ENCODE measurements around the gene FAIM2. TPM values are rescaled to one million over a fixed set of nuclear protein-coding genes. Genes with fewer than 3 reads are reported as not detected.

The FAIM2 gene
- total RNA-seq, 1 donor from 2014 or later, result 2.9 TPM

GRCh38 chr12:49950273-49951251 is 46.9 kb upstream of the FAIM2 start, which contains the start of gene AQP2:
Gene AQP2, plus strand, starts transcription at chr12:49950737. Its CDS starts 94 bp downstream, at chr12:49950831.
- no peaks in the 10 kb centered on the region for H3K36me3 ChIP-seq
- peaks cover 37% of the 10 kb centered on the region for H3K4me1 ChIP-seq
- H3K4me3 ChIP-seq, result no peak within 1 kb of the TSS
- intact Hi-C loops (cut with DNase I), result no loop called here
- H3K27me3 ChIP-seq (ENCODE audit: low read depth), result peaks cover 22% of the 10 kb centered on the region
- no peak for TF ChIP-seq CTCF (IDR thresholded peaks at IDR 0.05)
- ATAC-seq, result no peak
- H3K9me3 ChIP-seq, result no peaks in the 10 kb centered on the region
- H3K27ac ChIP-seq, result no peak within 1 kb of the TSS
- DNase-seq, result no peak

- ATAC-seq, result no peak
These were observed 46.2 kb upstream of the FAIM2 start for GRCh38 chr12:49949866-49950265.

GRCh38 chr12:49948866-49949845 is 45.5 kb upstream of the FAIM2 start:
- Histone ChIP-seq H3K27me3 (ENCODE audit: low read depth) (peaks cover 8% of the 10 kb centered on the region), H3K4me3 (no peak overlapping the region), H3K36me3 (no peaks in the 10 kb centered on the region), H3K27ac (no peak overlapping the region), H3K4me1 (peaks cover 31% of the 10 kb centered on the region), H3K9me3 (no peaks in the 10 kb centered on the region)
- intact Hi-C loops (cut with DNase I), result no loop called here
- TF ChIP-seq CTCF (IDR thresholded peaks at IDR 0.05), result no peak
- no peak for DNase-seq
- ATAC-seq, result no peak

More at GRCh38 chr12:49949866-49950265, 46.2 kb upstream of the FAIM2 start:
- Histone ChIP-seq H3K27ac (no peak overlapping the region), H3K4me3 (no peak overlapping the region), H3K4me1 (peaks cover 37% of the 10 kb centered on the region), H3K27me3 (ENCODE audit: low read depth) (peaks cover 15% of the 10 kb centered on the region), H3K9me3 (no peaks in the 10 kb centered on the region), H3K36me3 (no peaks in the 10 kb centered on the region)
- no peak for DNase-seq
- intact Hi-C loops (cut with DNase I), result no loop called here
- TF ChIP-seq CTCF (IDR thresholded peaks at IDR 0.05), result no peak

GRCh38 chr12:49947593-49948226 is 44.0 kb upstream of the FAIM2 start:
- ATAC-seq, result no peak
- Histone ChIP-seq H3K27me3 (ENCODE audit: low read depth) (no peaks in the 10 kb centered on the region), H3K9me3 (no peaks in the 10 kb centered on the region), H3K4me3 (no peak overlapping the region), H3K27ac (no peak overlapping the region), H3K36me3 (no peaks in the 10 kb centered on the region), H3K4me1 (peaks cover 25% of the 10 kb centered on the region)
- no peak for DNase-seq
- no peak for TF ChIP-seq CTCF (IDR thresholded peaks at IDR 0.05)
- intact Hi-C loops (cut with DNase I), result no loop called here

- intact Hi-C loops (cut with DNase I), result no loop called here
- TF ChIP-seq CTCF (IDR thresholded peaks at IDR 0.05), result no peak
- no peaks in the 10 kb centered on the region for H3K9me3 ChIP-seq
- H3K27ac ChIP-seq, result no peak overlapping the region
- H3K4me1 ChIP-seq, result peaks cover 14% of the 10 kb centered on the region
- no peak overlapping the region for H3K4me3 ChIP-seq
- H3K36me3 ChIP-seq, result no peaks in the 10 kb centered on the region
- H3K27me3 ChIP-seq (ENCODE audit: low read depth), result no peaks in the 10 kb centered on the region
- ATAC-seq, result no peak
- no peak for DNase-seq
These were observed 42.8 kb upstream of the FAIM2 start for GRCh38 chr12:49946497-49946896.

Data from lower lobe of right lung (tissue), 2 donors.